HG03378 (cell line): ENCODE measurements around the gene SENP1.
A peak's percentile ranks its signal among the peaks of the same experiment; 100 is the strongest.
"Not testable (repeated sequence)": the region's sequence is repeated elsewhere in the genome, so short reads cannot be mapped to it uniquely, and the experiment has no call there.

Experiments
- ATAC-seq: cut with Tn5 transposase; IDR thresholded peaks from one replicate; pipeline ENCODE4 v1.9.1; 2021; ENCODE audit warnings: mild to moderate bottlenecking, moderate library complexity; ENCODE audit not compliant: unreplicated experiment

Gene SENP1

DNA sequence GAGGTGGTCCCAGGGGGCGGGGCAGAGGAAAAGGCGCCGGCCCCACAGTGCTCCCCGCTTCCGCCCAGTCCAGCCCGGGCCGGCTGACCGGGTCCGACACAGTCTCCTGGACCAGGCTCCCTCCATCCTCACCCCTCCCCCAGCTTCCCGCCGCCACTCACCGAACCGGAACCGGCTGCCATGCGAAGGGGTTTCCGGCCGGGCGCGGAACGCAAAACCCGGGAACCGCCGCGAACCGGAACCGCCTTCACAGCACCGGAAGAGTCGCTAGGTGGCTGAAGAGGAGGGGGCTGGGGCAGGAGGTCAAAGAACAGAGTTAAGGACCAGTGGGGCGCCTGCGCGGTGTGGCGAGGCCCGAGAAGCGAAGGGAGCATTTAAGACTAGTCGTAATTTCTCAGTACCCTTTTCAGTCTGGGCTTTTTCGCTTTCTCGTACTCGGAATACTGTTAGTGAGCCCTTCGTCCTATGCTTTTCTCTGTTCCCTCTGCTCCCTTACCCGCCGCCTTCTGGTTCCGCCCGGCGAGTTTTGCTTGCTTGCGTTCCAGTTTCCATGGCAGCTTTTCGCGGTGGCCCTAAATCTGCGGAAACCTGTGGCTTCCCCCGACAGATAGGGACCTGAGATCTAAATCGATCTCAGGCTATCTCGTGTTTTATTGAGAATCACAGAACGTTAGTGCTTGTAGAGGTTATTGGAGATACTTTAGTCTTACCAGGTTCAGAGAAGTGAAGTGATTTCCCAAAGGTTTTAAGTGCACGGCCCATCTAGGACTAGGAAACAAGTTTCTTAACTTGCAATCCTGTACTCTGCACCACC is at the start of gene SENP1:
SENP1 (minus strand) TSS at position 213 of the 814 bp plus-strand sequence. CDS start 4,607 bp downstream, outside the sequence.
- peak; percentile 55 for ATAC-seq

DNA sequence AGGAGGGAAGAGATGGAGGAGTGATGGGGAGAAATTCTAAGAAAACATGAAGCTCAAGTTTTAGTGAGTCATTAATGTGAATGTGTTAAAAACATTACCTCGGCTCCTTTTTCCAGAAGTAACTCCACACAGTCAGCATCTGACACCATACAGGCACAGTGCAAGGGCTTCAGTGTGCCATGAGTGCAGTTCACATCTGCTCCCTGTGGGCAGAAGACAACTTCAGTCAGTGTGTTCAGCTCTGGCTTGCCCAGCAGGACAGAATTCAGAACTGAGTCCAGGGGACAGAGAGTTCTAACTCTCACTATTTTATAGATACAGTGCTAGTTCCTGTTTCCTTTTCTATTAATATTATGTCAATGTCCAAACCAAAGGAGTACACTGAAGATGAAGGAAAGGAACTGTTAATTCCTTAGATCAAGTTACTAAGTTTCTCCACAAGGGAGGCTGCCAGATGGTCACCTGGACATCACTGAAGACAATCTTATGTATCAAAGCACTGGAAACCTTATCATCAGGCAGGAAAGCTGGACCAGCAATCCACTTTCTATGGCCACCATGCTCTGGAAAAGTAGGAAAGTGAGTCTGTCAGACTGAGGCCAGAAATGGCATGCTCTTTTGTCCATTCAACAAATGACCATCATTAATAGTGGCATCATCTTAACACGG is 45.4 kb upstream of the SENP1 start:
- ATAC-seq = no peak

DNA sequence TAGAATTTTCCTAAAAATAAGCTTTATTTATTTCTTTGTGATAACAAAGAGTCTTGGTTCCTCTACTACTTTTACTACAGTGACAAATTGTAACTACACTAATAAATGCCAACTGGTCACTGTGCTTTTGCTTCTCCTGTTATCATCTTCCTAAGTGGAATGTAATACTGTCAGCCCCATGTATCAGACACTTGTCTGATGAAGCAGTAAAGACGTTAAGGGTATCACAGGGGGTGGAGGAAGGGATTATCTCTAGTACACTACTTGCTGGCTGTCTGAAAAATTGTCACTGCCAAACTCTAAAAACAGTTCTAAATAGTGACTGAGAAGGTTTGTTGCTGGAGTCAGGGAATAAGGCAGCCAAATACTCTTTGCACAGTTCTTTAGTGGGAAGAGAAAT is 40.1 kb upstream of the SENP1 start:
- ATAC-seq = no peak

DNA sequence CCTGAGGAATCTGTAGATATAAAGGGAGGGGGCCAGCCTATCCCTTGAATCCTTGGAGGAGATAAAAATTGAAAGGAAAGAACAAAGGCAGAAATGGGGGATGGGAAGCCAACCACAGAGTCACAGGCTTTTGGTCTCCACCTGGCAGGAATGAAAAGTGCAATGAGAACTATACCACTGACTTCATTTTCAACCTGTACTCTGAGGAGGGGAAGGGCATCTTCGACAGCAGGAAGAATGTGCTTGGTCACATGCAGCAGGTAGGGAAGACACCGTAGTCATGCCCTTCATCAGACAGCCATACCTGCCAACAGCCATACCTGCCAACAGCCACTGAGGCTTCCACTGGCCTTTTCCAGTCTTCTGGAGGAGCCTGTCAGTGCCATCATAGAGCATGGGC is 38.0 kb upstream of the SENP1 start:
- no peak for ATAC-seq

DNA sequence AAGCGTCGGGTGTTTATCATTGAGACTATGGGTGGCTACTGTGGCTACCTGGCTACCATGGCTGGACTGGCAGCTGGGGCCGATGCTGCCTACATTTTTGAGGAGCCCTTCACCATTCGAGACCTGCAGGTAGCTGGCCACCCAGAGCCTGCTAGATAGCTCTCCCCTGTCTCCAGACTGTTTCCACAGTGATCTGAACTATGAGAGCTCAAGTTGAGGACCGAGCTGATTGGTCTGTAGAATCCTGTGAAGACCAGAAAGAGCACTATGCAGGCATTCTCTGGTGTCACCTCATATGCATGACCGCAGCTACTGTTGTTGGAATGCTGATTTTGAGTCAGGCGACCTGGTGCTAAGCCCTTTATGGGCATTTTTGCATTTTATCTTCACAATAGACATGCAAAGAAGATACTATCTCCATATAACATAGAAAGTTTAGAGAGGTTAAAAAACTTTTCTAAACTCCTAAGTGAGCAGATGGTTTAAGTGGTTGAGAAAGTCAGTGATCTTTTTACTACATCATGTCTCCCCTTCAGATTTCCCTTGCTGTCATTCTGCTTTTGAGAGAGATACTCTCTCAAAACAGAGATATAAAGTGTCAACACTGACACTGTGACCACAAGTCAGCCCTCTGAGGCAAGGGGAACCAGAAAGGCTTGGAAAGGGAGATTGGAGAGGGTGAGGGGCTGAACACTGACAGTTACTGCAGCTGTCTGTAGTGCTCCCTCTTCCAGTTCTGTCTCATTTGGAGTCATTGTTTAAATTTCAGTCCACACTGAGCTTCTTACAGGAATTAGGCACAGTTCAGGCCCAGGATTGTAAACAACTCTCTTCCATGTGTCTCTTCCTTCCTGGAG is 37.2 kb upstream of the SENP1 start:
- ATAC-seq = no peak

DNA sequence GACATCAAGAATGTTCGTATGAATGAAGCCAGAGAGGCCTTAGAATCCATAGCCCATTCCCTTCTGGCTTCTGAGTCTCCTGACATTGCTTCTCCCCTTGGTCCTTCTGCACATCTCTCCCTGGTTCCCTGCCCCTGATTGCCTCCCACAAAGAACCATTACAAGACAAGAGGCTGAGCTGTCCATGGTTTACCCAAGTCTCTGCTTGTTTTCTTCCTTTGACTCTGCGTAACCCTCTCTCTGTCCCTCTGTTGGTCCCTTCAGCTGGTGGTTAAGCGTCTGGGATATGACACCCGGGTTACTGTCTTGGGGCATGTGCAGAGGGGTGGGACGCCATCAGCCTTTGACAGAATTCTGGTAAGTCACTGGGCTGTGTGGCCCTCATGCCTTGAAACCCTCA is 29.1 kb upstream of the SENP1 start:
- ATAC-seq = no peak

DNA sequence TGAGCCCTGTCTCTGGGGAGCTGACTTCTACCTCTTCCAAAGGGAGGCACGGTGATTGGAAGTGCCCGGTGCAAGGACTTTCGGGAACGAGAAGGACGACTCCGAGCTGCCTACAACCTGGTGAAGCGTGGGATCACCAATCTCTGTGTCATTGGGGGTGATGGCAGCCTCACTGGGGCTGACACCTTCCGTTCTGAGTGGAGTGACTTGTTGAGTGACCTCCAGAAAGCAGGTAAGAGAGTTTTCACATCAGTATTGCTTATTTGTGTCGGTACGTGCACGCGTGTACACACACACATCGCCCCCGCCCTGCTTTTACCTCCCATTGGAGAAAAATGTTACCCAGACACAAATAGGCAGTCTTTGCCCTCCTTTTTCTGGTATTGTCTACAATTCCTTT is 26.9 kb upstream of the SENP1 start:
- no peak for ATAC-seq

DNA sequence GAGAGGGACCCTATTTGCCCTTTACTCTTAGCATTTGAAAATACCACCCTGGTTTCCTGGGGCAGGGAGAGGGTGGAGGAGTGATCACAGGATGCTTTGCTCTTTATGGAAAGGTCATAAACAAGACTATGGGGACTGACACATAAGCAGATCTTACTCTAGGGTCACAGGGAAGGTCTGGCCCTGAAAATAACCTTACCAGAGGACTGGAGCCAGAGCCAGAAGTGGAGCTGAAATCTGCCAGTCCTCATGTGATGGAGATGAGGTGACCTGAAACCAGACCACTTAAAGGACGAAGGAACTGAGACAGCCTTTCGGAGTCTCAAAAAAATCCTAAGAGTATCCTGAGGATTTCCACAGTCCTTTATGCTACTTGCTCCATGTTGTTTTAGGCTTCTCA is 25.6 kb upstream of the SENP1 start:
- ATAC-seq = no peak

DNA sequence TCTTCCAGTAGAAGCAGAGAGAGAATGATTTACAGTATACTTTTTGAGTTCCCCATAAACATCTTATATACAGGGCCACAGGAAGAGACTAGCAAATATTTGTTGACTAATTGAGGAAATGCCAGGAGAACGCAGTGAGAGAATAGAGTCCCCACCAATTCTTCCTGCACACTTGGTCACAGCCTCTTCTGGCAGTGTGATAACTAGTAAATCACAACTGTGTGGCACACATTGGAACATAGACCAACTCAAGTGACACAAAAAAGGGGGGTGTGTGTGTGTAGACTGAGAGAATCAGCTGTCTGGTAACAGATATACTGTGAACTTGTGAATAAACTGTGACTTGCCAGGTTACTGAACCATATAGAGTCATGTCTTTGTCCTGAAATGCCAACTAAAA is 23.5 kb upstream of the SENP1 start:
- no peak for ATAC-seq

DNA sequence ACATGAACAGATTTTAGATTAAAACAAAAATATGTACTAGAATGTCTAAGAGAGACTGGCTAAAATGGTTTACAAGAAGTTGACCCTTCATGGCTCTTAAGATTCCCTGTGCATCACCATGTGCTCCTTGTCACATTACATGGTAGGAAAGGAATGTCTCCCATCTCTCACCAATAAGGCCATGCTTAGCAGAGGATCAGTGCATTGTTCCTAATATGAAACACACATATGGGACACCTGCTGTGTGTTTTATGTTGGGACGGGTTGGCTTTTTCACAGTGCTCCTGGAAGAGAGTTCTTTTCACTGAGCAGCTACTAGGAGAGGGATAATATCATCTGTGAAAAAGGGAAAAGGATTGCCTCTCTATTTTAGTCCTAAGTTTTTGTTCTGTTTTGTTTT is 22.9 kb upstream of the SENP1 start:
- no peak for ATAC-seq

DNA sequence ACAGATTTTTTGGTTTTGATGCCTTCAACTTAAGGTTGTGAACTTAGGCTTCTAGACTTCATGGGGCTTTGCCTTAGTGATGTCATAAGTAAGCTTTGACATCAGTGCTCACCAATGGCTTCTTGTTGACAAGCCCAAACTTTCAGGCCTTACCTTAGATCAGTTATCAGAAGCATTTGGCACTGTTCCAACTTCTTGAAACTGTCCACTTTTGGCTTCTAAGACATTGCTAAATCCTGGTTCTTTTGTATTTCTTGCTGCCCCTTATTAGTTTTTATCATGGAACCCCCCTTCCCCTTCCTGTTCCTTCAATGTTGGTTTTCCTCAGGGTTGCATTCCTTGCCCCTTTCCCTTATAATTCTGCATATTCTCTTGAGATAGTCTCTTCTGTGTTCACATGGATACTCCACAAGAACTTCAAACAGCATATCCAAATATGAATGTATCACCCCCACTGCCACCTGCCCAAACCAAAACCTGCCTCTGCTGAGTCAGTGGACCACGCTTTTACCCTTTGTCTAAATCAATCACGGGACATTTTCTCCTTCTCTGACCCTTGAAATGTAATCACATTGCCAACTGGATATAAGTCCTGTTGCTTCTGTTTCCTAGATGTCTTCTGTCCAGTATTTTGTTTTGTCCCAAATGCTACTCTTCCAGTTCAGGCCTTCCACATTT is 21.2 kb upstream of the SENP1 start:
- no peak for ATAC-seq

DNA sequence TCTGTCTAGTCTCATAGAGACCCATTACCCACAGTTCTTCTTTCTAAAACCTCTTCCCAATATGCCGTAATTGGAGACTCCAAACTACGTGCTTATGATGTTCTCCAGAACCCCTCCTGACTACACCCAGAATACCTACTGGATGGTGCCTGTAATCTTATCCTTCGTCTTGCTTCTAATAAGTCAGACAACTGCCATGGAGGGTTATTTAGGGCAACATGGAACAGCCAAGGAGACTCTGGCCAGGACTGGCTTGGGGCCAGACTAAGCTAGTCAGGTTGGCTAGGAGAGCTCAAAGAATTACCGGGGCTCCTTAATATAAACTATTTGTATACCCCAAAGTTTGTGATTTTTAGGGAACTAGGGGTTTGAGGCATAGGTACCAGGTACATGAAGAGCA is 20.1 kb upstream of the SENP1 start:
- no peak for ATAC-seq

DNA sequence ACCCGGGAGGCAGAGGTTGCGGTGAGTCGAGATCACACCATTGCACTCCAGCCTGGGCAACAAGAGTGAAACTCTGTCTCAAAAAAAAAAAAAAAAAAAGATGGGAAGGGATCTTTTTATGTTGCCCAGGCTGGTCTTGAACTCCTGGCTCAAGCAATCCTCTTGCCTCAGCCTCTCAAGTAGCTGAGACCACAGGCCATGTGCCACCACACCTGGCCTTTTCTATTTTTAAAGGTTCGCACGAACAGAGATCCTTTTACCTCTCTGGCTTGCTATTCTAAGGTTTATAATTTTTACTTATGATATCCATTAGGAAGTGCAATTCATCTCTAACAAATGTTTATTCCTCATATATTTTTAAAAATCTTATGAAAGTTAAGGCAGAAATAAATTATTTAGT is 19.7 kb upstream of the SENP1 start:
- ATAC-seq = not testable (repeated sequence)

DNA sequence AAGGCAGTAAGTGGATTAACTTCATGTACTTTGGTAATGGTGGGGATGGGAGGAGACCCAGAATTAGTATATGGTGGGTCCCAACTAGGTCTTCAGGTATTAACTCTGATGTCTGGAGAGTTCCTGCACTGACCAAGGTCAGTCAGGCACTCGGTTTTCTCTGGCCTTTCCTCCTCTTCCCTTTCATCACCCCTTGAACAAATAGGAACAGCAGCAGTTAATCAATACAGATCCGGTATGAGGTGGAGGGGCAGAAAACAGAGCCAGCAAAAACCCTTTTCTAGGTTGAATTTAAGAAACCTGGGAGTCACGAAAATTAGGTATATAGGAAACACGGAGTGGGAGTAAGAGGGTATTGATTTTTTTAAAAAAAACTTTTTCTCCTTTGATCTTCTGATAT is 17.3 kb upstream of the SENP1 start:
- no peak for ATAC-seq

DNA sequence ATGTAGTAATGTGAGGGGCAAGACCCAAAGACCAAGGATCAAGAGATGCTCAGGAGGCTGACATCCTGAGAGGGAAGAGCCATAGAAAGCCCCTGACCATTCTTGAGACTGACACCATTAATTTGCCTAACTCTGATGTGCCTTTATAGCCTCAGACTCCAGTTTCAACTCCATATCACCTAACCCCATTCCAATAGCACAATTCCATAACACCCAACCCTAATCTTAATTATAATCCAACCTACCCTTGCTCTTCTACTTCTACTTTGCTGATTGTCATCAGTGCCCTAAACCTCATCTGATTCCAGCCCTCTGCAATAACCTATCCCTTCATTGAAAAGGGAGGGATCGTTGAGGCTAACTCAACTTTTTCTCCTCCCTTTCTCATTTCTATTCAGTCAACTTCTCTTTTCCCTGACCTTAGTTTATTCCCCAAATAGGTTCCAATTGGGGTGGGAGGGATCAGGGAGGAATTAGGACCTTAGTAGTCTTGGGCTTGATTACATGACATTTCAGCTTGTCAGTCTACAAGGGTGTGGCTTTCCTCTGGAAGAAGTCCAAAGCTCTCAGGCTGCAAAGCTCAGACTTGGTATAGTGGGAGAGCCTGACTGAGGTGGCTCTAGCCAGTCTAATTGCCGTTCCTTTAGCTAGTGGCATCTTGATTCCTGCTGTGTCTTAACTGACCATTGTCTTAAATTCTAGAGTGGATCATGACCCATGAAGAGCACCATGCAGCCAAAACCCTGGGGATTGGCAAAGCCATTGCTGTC is 16.4 kb upstream of the SENP1 start:
- no peak for ATAC-seq

DNA sequence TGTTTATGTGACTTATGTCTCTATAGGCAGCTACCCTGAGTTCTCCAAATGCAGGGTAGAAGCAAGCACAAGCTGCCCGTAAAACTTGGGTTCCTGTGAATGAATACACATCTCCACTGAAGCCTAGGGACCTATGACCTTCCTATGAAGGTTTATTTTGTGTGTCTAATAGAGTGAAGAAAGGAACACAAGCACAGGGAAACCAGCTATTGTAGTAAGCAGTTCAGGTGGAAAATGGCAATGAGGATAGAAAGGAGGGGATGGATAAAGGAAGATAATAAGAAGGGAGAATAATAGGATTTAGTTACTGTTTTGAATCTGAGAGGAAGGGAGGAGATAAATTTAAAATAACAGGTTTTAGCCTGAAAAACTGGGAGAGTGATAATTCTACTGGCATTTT is 15.6 kb upstream of the SENP1 start:
- ATAC-seq = no peak

DNA sequence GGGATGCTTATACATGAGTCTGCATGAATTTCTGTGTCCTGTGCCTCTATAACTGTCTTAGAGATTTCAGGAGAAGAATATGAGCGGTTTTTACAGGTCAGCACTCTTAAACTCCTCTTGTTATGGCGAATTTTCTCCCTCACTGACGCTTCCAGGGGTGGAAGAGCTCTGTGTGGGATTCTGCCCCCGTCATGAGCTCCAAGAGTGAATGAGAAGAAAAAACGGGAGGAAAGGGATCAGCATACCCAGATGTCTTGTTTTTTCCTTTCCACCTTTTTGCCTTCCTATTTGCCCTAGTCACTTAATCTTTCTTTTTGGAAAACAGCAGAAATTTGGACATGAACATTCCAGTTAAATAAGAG is 13.9 kb upstream of the SENP1 start:
- ATAC-seq = no peak

DNA sequence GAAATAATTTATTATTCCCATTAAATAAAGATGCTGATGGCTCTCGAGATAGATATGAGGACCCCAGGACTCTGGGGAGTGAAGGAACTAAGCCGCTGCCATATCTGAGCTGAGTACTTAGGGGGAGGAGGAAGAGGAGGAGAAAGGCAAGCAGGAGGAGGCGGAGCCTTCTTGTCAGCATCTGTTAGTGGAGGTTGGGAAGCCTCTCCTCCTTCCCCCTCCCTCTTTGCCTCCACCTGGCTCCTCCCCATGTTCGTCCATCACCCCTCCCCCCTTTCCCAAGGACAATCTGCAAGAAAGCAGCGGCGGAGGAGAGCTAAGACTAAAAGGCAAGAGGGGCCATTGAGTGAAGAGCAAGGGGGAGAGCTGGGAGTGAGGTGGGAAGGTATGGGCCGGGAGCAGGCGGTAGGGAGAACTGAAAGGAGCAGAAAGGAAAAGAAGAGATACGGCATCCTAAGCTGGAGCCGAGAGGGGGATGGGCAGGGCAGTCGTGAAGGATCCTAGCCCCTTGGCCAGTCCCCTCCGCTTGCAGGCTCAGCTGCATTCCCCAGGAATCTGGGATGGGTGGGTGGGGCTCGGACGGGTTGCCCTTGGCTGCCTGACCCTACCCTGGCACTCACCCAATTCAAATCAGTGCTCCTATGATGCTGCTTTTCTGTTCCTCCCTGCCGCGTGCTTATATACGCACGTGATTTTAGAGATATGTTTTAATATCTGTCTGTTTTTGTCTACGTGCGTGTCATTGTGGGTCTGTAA is 13.4 kb upstream of the SENP1 start, which contains the start of gene PFKM:
PFKM (plus strand) TSS at position 287 of the 756 bp plus-strand sequence. CDS start 3,411 bp downstream, outside the sequence.
- ATAC-seq = peak; percentile 98

DNA sequence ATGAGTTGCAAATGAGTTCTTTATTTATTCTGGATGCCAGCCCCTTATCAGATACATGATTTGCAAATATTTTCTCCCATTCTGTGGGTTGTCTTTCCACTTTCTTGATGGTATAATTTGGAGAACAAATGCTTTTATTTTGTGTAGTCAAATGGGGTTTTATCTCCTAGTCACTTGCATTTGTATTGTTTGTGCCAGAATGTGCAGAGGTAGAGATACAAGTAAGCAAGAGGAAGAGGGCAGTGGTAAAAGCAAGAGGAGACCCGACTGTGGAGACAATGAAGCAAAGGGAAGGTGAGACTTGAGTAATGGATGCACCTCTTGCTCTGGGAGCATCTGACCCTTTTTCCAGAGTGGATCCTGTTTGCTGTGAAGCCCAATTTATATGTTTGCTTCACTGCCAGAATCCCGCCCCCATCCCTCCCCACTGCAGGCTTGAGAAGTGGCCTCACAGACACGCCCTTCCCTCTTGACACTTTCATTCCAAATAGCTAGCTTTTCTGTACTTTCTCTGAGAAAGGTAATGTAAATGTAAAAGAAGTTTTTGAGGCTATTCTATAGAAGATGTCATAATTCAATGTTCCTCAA is 12.5 kb upstream of the SENP1 start:
- ATAC-seq = no peak
